ENCODE data around the gene TMEM129.
A peak's percentile ranks its signal among the peaks of the same experiment; 100 is the strongest.

TMEM129 gene

DNA sequence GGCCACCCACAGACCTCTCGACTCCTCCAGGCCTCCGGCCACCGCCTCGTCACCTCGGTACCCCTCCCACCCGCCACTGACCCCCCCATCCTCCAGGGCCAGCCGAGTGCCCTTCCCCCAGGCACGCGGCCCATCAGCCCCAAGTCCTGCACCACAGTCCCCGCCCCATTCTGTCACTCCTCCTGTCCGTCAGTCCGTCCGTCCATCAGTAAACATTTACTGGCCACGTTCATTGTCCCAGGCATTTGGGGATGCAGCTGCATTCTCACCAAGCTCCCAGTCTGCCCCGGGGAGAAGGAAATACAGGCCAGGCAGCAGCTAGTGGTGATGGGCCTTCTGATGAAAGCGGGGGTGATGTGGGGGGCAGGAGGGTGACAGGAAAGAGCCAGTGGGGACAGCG, 36.7 kb upstream of the TMEM129 start:
- no peak for DNase-seq

DNA sequence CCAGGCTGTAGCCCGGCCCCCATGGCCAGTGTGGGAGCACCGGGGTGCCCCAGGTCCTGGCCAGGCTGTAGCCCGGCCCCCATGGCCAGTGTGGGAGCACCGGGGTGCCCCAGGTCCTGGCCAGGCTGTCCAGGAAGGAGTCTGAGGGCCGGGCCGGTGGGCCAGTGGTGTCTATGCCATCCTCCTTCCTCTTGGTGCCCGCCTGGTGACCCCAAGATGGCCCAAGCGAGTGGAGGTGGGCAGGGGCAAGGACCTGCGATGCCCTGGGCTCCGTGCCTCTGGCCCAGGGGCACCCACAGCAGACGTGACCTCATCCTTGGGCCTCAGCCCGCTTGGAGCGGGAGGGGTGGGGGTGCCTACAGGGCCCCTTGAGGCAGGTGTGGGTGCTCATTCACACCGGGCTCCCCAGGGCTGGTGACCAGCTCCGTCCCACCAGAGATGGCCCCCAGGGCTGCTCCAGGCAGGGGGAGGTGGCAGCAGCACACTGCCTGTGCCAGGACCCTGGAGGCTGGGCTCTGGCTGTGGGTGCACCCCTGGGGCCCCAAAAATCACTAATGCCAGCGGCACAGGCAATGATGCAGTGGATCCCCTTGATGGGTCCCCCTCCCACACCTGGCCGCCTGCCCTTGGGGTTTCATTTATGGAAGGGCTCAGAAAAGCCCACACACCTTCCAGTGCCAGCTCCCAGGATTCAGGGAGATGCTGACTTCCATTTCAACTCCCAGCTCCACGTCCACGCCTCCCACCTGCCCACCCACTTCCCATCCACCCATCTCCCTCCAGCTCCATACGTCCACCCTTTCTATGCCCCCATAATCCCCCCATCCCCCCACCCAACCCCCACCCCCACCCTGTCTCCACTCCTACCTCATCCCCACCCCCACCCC, 36.0 kb upstream of the TMEM129 start:
- no peak for DNase-seq

DNA sequence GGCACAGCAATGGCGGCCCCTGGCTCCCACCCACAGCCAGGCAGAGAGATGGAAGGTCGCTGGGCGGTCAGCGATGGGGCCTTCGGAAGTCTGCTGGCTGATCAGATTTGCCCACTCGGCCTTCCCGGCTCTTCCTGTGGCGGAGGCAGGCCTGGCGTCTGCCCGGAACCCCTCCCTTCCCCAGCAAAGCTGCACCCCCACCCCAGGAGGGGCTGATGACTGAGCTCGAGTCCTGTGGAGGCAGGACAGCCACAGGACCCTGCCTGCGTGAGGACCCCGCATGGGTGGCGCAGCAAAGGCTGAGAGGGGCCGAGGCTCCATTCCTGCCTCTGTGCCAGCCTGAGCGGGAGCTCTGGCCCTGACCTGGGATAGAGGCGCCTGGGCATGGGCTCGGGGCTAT, 35.0 kb upstream of the TMEM129 start:
- no peak for DNase-seq

DNA sequence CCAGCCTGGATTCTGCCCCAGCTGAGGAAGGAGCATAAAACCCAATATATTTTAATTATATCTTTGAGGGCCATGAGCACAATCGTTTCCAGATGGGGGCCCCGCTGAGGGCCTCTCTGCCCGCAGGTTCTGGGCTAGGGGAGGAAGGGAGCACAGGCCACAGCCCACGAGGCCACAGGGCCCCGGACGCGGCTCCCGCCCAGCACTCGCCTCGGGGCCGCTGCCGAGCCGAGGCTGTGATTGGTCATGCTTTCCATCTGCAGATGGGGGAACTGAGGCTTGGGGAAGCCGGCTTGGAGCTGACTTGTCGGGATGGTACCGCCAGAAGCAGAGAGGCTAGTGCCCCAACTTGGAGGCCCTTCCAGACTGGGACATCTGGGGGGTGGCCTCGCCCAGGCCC, 34.2 kb upstream of the TMEM129 start:
- DNase-seq = no peak

DNA sequence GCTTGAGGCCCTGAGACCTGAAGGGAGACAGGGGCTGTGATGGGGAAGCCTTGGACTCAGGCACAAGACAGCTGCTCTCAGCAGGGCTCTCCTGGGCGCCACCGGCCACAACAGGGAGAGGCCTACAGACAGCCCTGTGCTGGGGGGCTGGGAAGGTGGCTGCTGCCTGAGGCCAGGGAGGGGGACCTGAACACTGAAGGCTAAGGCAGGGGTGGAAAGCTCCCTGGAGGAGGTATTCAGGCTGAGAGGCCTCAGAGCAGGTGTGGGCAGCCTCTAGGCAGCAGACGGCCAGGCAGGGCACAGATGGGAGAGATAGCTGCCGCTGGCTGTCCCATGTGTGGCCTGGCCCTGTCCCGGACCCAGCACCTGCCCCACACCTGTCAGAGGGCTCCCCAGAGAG, 33.2 kb upstream of the TMEM129 start:
- DNase-seq = no peak

DNA sequence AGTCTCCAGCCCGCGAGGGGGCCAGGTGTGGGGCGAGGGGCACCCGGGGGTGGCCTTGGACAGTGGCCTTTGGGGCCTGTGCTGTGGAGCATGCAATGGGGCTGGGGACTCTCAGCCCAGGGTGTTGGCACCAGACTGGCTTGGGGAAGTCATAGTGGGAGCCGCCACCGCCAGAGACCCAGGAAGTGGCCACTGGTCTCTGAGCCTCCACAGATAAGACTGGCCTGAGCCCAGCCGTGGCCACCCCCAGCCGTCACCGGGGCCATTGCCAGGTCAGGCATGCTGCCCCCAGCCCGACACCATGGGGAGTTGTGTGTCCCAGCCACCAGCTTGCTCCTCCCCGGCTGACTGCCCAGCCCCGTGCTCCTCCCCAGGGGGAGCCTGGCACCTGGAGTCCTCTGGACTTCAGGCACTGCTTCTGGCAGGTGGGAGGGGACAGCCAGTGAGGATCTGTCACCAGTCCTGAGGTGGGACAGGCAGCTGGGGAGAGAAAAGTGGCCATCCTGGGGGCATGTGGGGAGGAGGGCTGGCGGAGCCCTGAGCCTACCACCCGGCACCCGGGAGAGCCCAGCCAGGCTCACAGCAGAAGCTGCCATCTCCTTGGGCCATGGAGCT, 32.7 kb upstream of the TMEM129 start:
- no peak for DNase-seq

DNA sequence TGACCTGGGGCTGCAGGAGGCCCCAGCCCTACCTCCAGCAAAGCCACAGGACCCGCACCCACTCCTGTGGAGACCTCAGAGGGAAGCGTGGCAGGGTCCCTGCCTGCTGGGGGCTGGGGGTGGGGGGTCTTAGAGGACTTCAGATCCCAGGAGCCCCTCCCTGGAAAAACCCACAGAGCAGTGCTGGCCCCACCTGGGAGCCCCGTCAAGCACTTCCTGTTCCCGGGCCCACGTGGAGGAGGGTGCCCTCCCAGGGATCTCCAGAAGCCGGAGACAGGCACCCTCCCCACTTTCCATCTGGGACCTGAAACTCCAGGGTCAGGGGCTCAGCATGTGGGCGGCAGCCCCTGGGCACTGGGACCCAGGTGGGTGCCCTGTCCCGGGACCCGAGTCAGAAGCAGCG, 32.2 kb upstream of the TMEM129 start:
- no peak for DNase-seq

DNA sequence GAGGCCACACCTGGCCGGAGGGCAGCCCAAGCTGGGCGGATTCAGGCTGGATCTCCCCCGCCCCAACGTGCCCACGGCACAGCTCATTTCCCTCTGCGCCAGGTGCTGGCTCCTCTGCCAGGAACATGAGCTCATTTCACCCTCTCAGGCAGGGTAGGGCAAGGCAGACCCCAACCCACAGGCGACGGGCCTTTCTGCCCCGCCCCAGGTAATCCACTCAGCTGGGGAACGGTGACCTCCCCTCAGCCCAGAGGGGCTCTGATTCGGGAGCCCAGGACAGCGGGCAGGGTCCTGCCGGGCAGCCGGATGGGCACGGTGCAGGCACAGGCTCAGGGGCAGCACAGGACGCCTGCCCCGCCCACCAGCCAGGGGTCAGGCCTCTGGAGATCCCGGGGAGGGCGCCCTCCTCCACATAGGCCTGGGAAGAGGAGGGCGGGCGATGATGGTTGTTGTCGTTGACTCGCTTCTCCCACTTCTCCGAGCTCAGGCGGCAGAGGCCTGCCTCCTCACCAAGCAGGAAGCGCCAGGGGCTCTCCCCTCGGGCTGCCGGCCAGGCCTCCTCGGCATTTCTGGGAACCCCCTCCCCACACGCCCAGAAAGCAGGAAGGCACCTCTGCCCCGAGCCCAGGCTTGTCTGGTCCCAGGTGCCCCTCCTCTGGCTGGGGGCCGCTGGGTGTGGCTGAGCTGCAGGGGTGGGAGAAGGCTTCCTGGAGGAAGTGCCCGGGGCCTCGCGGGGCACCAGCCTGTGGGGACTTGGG, 31.3 kb upstream of the TMEM129 start:
- no peak for DNase-seq

DNA sequence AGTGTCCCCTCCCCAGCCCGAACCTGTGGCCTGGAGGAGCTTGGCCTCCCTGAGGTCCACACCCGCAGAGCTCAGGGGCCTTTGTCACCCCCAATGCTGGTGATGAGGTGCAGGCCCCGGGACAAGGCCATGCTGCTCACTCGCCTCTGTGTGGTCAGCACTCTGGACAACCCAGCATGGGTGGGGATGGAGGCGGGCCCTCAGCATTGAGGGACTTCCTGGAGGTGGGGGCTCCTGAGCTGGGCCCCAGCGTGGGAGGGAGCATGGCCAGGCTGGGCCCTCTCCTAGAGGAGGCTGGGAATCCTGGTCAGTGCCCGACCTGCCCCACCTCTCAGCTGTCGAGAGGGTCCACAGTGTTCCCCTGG, 30.8 kb upstream of the TMEM129 start:
- no peak for DNase-seq

DNA sequence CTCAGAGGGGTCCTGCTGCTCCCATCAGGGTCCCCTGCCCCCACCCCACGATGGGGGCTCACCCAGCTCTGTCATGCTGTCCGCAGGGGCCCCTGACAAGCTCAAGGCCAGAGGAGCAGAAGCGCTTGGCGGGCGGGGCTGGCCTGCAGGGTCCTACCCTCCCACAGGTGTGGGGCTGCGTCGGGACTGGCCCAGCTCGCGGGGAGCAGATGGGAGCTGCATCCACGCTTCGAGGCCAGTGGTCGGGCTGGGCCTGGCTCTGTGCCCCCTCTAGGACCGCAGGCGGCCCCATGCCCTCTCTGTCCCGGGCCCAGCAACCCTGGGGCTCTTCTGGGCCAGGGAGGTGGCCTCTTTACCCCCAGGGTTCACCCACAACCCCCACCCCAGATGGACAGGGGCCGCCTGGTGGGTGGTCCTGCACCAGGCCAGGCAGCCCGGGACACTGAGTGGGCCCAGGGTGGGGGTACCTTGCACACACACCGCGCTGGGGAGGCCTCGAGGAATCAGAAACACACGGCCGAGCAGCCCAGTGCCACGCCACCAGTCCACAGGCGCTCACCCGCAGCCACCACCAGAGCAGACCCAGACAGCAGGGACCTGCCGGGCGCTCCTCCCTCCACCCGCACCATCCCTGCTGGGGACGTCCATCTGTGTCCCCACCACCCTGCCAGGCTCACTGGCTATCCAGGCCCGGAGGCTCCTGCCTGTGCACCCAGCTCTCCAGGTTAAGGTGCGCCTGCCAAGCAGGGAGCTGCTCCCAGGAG, 30.2 kb upstream of the TMEM129 start:
- no peak for DNase-seq

DNA sequence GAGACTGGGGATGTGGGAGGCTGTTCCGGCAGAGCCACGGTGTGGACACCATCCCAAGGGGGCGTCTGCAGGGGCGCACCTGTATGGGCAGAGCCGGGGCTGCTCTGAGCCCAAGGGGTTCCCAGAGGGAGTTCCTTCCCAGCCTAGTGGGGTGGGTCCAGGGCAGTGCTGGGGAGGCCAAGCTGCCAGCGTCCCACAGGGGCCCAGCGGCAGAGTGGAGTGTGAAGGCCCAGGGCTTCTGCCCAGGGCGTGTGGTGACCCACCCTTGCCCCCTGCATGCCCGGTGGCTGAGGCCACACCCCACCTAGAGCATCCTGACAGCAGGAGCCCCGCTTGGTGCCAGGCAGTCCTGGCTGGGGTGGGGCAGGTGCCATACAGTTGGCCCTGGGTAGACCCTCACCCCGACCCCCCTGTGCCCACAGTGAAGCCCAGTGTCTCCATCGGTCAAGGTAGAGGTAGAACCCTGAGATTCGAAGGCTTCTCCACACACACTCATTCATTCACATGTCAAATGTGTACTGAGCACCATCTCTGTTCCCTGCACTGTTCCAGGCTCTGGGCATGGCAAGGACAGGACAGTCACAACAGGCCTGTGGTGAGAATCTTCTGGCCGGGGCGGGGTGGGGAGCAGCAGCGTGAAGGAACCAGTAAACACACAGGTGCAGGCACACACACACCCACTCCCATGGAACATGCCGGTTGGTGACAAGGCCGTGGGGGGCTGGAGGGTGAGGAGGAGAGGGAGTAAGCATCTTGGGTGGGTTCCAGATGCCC, 29.4 kb upstream of the TMEM129 start:
- no peak for DNase-seq

DNA sequence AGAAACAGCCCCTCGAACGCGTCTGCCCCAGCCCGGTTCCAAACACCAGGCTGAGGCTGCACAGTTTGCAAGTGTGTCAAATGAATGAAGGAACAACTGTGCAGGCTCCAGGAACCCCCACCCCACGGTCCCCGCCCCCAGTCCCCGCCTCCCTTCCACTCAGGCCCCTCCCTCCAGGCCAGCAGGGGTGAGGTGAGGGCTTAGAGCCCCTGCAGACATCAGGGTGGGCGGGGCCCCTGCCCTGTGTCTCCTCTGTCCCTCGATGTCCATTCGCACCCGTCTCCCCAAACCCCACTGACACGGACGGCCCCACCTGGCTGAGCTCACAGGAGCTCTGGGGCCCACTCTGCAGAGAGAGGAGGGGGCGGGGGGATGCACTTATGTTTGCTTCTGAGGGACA, 28.7 kb upstream of the TMEM129 start:
- no peak for DNase-seq

DNA sequence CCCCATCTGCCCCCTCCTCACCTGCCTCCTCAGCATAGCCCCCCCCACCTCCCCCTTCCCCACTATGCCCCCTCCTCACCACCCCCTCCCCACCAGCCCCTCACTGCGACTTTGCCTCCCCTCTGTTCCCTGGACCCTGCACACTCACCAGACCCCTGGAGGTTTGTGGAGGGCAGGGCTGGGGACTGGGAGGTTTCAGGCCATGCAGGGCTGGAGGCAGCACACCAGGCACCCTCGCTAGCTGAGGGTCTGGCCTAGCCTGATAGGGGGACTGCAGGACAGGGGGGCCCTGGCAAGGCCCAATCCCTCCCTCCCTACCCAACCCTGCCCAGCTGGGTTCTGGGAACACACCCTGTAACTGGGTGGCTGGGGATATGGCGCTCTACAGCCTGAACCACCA, 28.2 kb upstream of the TMEM129 start:
- DNase-seq = no peak

DNA sequence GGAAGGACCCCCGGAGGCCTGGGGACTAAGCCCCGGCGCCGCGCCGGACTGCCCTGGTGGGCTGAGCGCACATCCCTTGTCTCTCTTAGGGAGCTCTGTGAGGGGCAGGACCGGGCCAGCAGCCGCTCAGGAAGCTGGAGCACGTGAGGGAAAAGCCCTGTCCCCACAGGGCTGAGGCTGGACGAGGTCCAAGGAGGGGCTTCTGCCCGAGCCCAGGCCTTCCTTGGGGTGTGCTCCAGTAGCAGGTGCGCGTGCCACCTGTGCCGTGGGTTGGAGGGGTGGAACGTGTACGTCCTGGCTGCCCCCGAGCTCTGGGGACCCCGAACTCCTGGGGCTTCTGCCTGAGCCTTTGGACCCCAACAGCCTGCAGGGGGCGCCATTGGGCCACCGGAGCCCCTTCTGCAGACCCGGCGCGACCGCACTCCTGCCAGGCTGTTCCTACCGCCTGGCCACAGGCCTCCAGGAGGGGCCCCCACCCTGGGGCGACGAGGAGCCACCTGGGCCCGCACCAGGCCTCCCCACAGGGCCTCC, 27.4 kb upstream of the TMEM129 start:
- peak; percentile 4 for DNase-seq

DNA sequence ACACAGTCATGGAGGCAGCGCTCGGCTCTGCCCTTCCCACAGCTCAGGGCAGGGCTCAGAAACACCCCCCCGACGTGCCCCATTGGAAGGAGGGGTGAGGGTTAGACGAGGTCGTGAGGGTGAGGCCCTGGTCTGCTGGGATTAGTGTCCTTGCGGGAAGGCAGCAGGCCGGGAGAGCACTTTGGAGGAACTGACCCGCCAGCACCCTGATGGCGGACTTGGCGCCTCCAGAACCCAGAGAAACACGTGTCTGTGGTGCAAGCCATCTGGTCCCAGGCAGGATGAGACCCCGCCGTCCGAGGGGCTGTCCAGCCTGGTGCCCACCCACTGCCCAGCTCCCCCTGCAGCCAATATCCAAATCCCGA, 26.5 kb upstream of the TMEM129 start:
- DNase-seq = no peak

DNA sequence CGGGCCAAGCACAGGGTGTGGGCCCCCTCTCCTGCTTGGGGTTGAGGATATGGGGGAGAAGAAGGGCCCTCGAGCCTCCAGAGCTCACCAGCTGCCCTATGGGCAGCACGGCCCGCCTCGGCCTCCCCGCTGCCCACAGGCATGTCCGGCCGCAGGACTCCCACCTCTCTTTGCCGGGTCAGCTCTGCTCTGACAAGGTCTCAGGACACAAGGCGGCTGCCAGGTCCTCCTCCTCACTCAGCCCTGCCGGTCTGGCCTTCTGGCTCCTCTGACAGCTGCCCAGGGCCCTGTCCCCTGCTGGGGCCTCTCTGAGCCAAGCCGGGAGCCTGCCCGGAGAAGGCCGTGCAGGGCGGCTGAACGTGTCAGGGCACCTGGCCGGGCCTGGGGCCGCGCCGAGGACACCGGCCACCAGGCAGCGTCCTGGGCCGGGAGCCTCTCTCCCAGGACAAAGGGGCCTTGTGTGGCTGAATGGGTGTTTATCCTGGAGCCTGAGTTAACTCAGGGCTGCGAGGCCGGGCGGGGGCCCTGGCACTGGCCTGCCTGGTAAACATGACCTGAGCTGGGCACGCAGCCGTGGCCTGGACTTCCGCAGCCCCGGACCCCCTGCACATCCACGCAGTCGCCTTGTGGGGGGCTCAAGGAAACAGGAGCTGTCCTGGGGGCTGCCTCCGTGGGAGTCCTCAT, 25.9 kb upstream of the TMEM129 start:
- DNase-seq = no peak

DNA sequence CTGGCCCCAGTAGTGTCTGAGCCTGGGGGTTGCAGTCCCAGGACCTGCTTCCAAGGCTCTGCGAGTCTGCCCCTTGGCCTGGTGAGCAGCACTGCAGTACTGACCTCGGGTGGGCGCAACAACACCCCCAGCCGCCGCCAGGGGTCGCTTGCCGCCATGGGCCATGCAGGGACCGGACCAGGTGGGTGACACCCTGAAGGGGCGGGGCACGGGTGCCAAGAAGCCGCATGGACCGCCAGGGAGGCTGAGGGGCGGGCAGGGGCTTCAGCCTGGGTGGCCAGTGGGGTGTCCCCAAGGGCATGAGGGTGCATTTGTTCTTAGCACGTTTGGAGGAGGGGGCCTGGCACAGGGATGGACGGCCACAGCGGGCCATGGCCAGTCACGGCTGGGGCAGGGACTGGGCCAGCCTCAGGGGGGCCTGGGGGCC, 25.2 kb upstream of the TMEM129 start:
- peak; percentile 24 for DNase-seq

DNA sequence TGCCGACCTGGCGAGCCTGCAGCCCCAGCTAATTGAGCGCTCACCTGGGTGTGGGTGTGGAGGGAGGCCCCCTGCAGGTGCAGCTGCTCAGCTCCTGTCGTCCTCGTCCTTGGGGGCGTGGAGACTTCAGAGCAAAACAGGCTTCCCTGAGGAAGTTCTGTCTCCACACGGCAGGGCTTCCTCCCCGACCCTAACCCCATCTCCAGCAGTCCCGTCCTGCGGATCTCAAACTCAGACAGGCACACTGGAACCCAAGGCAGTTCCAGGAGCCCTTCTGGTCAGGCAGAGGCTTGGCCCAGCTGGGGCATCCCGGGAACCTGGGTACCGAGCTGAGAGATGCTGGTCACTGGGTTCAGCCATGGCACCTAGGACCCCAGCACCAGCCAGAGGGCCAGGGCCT, 24.6 kb upstream of the TMEM129 start:
- DNase-seq = no peak

DNA sequence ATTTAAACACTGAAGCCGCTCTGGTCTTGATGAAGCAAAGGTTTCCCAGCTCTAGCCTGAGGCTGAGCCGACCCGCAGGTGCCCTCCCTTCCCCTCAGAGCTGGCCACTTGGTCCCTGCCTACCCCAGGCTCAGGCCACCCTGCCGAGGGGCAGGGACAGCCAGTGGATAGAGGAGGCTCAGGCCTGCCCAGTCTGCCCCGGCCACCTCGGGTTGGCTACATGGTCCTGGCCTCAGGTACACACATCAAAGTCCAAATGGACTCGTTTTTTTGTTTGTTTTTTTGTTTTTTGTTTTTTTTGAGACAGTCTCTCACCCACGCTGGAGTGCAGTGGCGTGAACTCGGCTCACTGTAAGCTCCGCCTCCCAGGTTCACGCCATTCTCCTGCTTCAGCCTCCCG, 24.0 kb upstream of the TMEM129 start:
- no peak for DNase-seq

DNA sequence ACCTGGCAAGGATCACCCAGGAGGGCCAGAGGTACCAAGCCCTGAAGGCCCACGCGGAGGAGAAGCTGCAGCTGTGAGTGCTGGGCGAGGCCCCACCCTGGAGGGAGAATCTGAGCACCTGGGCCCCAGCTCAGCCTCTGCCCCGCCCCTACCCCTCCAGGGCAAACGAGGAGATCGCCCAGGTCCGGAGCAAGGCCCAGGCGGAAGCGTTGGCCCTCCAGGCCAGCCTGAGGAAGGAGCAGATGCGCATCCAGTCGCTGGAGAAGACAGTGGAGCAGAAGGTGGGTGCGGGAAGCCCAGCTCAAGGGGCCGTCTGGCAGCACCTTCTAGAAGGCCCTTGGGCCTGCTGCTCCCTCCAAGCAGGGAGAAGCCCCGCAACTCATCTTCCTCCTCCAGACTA, 23.4 kb upstream of the TMEM129 start:
- no peak for DNase-seq

DNA sequence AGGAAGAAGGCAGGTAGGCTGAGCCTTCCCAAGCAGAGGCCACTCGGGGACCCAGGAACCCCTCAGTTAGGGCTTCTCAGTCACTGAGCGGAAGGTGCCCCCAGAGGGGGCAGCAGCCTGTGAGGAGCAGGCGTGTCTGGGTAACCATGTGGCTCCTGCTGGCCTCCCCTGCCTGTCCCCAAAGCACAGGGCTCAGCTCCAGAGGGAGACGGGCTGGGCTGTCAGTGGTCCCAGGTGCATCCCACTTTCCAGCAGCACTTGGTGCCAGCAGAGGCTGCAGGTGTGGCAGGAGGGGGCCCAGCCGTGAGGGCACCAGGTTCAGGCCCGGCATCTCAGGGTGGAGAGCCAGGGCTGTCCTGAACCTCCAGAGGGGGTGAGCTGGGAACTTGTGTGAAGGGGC, 22.9 kb upstream of the TMEM129 start:
- DNase-seq = no peak

DNA sequence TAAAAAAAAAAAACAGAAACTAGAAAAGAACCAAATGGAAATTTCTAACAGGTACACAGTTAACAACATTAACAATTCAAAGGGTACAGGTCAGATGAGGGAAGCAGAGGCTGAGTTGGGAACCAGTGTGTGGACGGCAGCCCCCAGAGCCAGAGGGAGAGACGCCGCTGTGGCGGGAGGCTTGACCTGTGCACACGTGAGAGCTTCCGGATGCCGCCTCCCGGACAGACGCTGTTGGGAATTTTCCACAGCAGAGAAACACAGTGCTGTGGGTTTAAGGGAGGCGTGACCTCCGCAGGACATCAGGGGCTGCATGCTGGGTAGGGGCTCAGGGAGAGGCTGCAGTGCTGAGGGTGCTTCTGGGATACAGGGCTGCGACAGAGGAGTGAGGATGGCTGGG, 22.4 kb upstream of the TMEM129 start:
- no peak for DNase-seq

Data from NCI-H2227 treated with DMSO at 0.1 percent for 48 hours (cell line).